Measurements from ENCODE around the gene PDLIM4.
A peak's percentile ranks its signal among the peaks of the same experiment; 100 is the strongest.

Gene PDLIM4

DNA sequence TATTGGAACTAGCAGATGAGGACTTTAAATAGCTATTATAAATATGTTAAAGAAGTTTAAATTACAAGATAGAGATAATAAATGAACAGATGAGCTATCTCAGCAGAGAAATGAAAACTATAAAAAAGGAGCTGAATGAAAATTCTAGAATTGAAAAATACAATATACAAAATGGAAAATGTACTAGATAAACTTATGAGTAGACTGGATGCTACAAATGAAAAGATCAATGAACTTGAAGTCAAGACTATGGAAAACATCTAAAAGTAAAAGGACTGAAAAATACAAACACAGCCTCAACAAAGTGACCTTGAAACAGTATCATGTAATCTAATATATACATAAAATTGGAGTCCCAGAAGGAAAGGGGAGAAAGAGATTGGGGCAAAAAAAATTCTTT is 10.7 kb upstream of the PDLIM4 start:
- DNase-seq: no peak
- in situ Hi-C loops (cut with MboI; ENCODE audit: low pct_unique_long_range_greater_than_20kb, low sequenced_read_pairs): no loop called here

DNA sequence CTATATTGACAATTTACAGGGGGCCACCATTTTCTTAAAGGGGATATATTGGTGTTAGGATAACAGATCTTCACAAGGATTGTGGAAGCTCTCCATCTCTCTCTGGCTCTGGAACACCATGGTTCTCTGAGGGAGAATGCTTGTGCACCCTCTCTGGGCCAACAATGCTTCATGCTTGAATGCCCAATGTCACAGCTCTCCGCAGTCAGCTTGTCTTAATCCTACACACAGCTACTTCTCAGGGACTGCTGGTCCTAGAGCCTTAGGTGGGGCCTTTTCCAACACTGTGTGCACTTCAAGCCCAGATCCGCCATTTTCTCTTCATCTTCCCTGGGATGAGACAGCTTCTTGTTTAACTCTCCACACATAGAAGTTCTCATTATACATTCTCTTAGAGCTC is 6.9 kb upstream of the PDLIM4 start:
- no peak for DNase-seq
- in situ Hi-C loops (cut with MboI; ENCODE audit: low pct_unique_long_range_greater_than_20kb, low sequenced_read_pairs): no loop called here

DNA sequence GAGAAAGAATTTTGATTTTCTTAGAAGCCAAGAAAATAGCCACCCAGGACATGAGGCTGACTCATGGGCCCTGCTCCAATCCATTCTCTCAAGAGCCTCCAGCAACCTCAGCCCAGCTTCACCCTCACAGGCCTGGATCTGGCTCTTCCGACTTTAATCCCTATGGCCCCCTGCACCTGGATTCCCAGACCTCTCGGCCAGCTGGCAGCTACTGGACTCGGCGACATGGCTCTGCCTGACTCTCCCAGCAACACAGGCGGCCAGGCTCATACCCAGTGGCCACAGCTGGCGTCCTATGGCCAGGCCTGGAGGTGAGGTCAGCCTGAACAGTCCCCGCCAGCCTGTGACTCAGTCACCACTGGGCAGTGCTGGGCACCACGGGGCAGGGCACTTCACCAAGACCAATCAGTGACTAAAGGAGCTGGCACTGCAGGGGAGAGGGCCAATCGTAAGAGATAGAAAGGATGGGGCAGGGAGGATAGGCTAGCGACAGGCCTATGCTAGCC is 6.2 kb upstream of the PDLIM4 start:
- no peak for DNase-seq
- in situ Hi-C loops (cut with MboI; ENCODE audit: low pct_unique_long_range_greater_than_20kb, low sequenced_read_pairs): no loop called here

DNA sequence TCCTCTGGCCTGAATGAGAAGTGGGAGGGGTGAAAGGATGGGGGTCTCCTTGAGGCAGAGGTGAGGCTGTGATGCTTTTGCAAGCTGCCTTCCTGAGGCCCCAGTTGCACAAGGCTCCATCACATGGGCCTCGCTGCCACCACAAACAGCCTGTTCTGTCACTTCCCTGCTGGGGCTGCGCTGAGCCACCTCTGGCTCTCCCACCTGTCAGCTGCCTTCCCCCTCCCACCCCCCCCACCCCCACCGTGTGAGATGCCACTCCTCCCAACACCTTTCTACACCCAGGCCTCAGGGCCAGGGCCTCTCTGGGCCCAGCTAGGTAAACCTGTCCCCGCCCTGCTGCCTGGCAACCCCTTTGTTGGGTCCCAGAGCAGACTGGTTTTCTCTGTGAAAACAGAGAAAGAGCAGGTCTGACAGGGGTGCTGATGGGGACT is 4.5 kb upstream of the PDLIM4 start:
- in situ Hi-C loops (cut with MboI; ENCODE audit: low pct_unique_long_range_greater_than_20kb, low sequenced_read_pairs): no loop called here

DNA sequence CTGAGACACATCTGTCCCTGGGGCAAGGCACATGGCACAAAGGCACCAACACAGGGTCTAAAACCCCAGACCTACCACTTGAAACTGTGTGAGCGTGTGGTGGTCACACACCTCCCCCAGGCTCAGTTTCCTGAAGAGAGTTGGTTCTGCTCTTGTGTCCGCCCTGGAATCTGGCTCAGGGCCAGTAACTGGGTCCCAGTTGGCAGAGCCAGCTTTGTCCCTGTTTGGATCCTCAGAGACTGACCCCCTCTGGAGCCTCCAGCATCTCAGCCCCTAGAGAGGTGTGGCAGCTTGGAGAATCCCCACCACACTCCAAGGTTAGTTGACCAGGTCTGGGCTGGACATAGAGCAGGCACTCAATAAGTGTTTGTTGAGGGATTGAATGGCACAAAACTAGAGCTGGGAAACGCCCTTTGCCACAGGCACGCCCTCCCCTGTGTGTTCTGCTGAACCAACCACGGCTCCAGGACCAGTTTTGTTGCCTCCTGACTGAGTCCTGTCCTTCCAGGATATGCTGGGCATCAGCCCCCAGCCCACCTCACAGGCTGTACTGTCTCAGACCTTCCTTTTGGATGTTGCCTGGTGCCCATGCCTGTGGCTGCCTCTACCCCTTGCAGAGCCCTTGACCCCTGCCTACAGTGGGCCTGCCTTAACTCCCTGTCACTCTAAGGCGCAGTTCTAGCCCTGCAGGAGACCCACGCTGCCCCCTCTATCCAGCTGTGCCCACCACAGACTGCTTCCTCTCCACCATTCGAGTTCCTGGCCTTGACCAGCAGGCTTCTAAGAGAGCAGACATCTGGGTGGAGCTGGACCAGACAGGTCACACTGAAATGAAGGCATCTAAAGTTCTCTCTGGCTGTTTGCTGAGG is 3.8 kb upstream of the PDLIM4 start:
- in situ Hi-C loops (cut with MboI; ENCODE audit: low pct_unique_long_range_greater_than_20kb, low sequenced_read_pairs): no loop called here
- DNase-seq: no peak

More for the DNA sequence above, 4.5 kb upstream of the PDLIM4 start:
- DNase-seq: no peak

DNA sequence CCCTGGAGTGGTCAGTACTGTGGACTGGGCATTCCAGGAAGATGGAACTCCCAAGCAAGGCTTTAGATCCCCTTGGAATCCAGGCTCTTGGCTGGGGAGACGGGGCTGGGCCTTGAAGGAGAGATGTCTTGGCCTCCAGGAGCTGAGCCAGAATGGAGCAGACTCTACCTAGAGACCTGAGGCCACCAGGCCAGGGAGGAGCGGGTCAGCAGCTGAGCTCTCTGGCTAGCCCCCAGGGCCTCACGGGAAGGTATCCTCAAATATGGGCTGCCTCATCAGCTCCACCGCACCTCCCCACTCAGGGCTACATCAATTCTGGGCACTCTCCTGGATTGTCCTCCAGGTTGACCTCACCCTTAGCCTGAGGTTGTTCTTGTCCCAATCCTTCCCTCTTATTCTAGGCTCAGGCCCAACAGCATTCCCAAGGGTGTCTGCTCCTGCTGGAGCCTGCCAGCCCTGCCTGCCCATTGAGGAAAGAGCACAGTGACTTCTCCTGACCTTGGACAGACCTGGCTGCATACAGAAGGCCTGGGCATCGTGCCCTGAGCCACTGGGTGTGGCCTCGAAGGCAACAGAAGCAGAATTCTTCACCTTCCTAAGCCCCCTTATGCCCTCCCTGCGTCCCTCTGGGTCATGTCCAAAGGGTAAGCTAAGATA is 3.0 kb upstream of the PDLIM4 start:
- in situ Hi-C loops (cut with MboI; ENCODE audit: low pct_unique_long_range_greater_than_20kb, low sequenced_read_pairs): no loop called here
- no peak for DNase-seq

DNA sequence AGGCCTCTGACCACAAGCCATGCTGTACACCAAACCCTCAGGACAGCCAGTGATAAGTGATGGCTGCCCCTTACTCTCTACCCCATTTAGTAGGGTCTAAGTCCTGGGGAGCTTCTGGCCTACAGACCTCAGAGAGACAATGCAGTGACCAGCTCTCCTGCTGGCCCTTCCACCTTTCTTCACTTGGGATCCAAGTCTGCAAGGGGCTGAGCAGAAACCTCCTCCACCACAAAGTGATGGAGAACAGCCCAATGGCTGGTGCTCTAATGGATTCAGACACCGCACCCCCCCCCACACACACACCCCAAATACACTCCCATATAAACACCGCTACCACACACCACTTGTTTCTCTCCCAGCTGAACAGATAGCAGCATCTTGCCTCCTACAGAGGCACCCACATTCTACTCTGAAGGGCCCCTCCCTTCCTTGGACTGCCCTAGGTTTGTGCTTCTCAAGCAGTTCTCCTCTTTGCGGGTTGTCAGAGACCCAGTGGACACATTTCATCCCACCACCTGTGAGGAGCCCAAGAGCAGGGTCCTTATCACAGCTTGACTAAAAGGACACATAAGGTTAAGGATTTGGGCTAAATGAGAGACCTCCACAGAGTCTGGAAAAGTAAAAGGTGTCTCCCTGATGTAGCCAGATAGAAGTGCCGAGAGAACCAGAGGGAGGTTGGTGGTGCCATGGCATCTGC is 1.3 kb upstream of the PDLIM4 start:
- in situ Hi-C loops (cut with MboI; ENCODE audit: low pct_unique_long_range_greater_than_20kb, low sequenced_read_pairs): no loop called here
- no peak for DNase-seq

DNA sequence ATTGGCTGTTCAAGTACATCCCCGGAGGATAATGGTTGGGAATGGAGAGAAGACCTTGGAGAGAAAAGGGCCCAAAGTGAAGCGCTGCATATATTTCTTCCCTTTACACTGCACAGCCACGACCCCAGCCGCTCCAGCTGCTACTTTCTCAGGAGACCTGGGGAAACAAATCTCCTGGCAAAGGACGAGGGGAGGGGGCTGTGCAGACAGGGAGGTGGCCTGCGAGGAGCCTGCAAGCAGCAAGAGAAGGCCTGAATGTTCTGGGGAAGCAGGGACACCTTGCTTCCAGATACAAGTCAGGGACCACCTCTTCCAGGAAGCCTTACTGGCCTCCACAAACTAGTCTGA is 739 bp upstream of the PDLIM4 start:
- no peak for DNase-seq
- in situ Hi-C loops (cut with MboI; ENCODE audit: low pct_unique_long_range_greater_than_20kb, low sequenced_read_pairs): no loop called here

DNA sequence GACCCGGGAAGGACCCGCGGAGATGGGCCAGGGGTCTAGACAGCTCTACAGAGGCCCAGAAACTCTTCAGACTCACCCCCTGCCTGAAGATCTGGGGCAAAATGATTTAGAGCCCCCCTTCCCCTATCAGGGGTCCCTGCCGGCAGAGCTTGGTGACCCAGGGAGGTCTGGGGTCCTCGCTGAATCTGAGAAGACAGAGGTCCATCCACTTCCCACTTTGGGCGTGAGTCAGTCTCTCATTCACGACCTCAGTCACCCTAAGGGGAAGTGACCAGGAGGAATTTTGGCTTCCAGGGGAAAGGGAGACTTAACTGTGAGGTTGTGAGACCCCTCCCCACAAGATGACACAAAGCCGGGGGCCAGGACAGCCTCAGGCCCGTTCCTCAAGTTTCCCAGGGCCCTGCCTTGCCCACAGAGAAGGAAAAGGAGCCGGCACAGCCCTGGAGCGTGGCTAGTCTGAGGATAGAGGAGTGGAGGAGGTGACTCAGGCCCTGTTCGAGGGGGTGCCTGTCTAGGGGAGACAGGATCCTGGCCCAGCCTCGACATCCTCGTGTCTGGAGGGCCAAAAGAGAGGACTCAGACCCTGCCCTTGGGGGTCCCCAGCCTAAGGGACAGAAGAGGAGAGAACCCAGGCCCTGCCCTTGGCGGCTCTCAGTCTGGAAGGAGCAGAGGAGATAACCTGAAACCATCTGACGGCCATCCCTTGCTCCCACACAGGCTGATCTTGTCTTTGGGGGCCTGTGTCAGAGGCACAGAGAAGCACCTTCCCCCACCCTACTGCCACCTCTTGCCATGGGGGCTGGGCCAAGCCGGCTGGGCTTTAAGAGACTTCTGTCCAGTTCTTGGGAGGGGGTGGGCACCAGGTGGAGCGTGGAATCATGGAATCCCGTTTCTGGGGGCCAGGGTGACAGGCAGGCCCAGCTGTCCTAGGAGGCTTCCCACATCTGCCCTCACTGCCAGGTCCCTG is 889 bp downstream of the PDLIM4 start:
- in situ Hi-C loops (cut with MboI; ENCODE audit: low pct_unique_long_range_greater_than_20kb, low sequenced_read_pairs): no loop called here
- no peak for DNase-seq

DNA sequence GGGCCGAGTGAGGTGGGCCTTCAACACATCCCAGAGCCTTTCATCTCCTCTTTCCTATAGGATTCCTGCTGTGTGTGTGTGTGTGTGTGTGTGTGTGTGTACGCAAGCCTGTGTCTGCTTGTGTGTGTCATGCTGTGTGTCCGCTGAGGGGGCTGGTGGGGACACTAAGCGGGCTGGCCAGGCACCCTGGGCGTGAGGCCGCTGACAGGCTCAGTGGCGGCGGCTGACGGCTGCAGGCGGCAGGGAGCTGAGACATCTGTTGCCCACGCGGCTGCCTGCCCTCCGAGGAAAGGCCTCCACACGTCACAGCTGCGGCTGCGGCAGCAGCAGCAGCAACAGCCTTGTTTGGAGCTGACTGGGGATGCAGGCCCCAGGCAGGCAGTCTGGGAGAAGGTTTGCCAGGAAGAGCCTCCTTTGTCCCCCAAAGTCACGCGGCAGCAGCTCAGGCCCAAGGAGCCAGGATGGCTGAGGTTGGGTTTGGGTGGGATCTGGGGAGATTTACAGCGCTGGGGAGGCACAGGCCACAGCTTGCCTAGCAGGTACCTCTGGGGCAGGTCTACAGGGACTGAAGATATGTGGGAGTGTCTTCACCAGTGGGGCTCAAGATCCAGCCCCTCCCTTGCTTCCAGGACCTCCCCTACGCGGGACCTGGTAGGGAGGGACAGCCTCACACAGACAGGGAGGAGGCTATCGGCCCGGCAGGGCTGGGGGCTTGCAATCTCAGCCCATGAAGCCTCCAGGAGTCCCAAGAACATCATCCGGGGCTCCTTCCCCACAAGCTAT is 1.8 kb downstream of the PDLIM4 start:
- in situ Hi-C loops (cut with MboI; ENCODE audit: low pct_unique_long_range_greater_than_20kb, low sequenced_read_pairs): no loop called here
- no peak for DNase-seq

DNA sequence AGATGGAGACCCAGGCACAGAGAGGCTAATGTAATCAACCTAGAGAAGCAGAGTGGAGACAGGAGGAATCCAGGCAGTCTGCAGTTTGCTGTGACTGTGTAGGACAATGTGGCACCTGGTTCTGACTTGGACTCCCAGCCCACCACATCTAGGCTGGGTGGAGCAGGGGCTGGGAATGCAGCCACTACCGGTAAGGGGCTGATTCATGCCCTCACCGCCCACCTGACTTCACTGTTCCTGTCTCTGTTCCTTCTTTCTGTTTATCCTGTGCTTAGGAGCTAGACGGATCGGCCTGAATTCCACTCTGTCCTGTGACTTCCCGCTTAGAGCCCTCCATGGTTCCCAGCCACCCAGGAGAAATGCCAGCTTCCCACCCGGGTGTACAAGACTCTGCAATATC is 2.6 kb downstream of the PDLIM4 start:
- DNase-seq: no peak

DNA sequence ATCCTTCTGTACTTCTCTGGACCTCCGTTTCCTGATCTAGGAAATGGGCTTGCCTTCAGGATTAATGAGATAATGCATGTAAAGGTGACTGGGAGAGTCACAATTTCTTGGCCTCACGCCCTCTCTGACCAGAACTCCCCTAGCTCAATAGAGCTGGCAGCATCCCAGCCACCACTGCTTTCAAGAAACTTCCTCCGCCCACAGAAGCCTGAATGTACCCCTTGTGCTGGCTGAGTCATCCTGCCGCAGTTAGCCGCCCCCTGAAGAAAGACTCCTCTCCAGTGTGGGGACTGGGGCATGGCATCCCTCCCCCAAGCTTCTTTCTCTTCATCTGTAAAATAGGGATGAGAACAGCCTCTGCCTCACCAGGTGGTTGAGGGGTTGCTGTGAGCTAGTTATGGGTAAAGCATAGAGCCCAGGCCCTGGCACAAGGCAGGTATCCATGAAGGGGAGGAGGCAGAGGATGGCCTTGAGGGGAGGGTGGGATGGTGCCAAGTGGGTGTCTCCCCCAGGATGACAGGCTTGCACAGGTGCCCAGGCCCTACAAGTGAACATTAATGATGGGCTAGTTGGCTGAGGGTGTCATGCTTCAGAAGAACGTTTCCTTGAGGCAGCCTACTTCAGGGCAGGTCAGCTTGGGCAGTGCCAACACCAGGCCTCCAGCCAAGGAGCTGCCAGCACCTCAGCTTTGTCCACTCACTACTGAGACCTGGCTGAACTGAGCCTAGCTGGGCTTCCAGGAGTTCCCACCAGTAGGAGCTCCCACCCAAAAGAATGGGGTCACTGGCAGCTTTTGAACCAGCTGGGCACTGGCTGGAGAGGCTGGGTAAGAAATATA is 3.4 kb downstream of the PDLIM4 start:
- in situ Hi-C loops (cut with MboI; ENCODE audit: low pct_unique_long_range_greater_than_20kb, low sequenced_read_pairs): no loop called here

More for the DNA sequence above, 2.6 kb downstream of the PDLIM4 start:
- in situ Hi-C loops (cut with MboI; ENCODE audit: low pct_unique_long_range_greater_than_20kb, low sequenced_read_pairs): no loop called here

DNA sequence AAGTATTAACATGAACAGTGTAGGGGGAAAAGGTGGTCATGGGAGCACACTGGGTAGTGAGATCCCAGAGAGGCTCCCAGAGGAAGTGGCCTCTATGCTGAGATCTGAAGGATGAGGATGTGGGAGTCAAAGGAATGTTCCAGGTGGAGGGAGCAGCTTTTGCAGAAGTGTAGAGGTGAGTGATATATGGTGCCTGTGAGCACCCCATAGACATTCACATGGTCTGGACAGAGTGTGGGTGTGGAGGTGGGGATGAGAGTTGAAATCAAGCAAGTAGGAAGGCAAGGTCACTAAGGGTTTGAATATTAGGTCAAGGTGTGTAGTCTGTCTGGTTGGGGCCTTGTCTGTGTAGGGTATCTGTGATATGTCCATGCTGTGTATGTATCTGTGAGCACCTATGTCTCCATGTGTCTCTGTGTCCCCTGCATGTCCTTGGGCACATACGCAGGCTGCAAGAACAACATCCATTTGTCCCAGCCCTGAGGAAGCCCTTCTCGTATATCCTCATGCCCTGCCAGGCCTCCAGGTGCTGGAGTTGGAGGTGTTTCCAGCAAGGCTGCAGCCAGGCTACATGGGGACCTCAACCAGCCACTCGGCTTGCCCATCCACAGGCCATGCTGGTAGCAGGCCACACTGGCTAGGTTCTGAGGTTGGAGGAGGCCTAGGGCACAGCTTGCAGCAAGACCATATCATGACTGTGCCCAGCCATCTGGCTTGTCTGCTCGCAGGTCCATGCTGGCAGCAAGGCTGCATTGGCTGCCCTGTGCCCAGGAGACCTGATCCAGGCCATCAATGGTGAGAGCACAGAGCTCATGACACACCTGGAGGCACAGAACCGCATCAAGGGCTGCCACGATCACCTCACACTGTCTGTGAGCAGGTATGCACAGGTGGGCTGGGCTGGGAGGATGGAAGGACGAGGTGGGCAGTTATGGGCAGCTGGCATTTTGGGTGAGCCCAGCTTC is 4.7 kb downstream of the PDLIM4 start:
- in situ Hi-C loops (cut with MboI; ENCODE audit: low pct_unique_long_range_greater_than_20kb, low sequenced_read_pairs): no loop called here
- no peak for DNase-seq

More for the DNA sequence above, 3.4 kb downstream of the PDLIM4 start:
- peak; percentile 48 for DNase-seq

DNA sequence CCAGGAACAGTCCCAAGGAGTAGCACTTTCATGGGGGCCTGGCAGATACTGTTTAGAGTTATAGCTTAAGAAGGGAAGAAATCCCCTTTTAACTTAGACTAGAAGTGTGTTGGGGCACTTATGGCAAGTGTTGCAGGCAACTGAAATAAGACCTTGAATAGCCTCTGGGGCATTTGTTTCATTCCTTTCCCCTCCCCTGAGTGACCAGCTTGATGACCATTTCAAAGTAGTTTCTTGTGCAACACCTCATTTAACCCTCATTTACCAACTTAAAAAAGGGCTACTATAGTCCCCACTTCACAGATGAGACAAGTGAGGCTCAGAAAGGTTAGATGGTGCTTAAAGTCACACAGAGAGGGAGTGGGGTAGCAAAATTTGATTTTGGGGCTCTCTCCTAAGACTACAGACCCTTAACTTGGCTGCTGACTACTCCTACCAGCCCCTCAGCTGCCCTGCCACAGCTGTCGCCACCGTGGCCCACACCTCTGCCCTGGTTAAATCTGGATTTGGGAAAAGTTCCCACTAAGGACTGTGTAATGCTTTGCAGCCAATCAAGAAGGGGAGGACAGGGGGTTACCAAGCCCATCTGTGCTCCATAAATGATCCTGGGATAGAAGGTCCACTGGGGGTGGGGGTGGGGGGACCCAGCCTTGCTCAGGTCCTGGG is 5.5 kb downstream of the PDLIM4 start:
- DNase-seq: no peak
- in situ Hi-C loops (cut with MboI; ENCODE audit: low pct_unique_long_range_greater_than_20kb, low sequenced_read_pairs): no loop called here

DNA sequence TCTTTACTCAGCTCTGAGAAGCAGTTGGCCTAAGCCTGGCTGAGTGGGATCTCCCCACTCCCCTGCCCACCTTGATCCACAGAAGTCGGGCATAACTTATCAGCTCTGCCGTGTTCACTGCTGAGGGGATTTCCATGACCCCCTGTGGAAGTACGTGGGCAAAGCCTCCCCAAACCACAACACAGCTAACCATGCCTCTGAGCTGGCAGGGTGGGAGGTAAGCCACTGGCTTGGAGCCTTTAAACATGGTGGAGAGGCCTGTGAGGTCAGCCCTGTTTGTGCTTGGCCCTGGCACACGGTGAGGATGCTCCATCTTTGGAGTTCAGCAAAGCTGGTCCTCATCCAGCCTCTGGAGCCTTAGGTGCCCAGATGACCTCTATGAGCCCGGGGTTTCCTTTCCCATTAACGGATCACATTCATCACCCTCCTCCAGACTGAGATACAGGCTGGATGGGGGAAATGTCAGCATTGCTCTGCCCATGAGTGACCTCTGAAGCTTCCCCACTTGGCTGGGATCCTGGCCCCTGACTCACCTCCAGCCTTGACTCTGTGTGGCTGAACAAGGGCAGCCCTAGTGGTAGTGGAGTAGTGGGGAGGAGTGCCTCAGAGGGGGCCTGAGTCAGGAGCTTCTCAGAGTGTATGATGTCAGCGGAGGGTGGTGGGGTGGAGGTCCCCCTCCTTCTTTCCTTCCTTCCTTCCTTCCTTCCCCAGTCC is 6.2 kb downstream of the PDLIM4 start:
- in situ Hi-C loops (cut with MboI; ENCODE audit: low pct_unique_long_range_greater_than_20kb, low sequenced_read_pairs): no loop called here
- no peak for DNase-seq

All from KBM-7 (cell line).